ENCODE data around the gene RAB10.
"Not testable (repeated sequence)": the region's sequence is repeated elsewhere in the genome, so short reads cannot be mapped to it uniquely, and the experiment has no call there.

RAB10 gene

DNA sequence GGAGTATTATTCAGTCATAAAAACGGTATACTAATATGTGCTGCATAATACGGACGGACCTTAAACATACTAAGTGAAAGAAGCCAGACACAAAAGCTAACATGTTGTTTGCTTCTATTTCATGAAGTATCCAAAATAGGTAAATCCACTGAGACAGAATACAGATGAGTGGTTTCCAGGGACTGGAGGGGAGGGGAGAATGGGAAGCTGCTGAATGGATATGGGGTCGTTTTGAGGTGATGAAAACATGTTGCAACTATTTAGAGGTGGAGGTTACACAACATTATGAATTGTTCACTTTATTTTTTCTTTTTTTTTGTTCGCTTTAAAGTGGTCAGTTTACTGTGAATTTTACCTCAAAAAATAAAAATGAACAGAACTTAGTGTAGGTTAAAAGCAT, 52.9 kb downstream of the RAB10 start:
- in situ Hi-C loops (cut with MboI; ENCODE audit: low sequenced_read_pairs): no loop called here

DNA sequence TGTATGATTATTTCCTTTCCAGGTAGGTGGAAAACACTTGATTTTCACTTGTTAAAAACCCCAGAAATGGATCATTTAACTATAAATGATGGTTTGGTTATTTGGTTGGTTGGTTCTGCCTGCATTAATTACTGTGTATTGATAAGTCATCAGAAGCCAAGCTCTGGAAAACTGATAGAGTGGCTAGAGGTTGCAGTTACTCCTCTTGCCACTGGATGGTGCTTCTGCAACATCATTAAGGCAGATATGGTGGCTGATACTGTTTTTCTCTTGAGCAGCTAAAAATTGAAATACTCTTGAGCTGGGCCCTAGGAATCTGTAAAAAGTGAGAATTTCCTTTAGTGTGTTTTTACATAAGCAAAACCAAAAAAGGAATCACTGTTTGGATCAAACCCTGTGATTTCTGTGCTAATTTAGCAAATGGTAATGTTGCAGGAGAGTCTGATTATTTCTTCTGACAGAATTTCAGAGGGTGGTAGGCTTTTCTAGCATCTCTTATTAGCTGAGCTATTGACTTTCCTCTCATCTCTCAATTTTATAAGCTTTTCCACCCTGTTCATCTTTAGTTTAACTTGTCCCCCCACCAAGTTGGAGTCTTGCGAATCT, 54.3 kb downstream of the RAB10 start:
- in situ Hi-C loops (cut with MboI; ENCODE audit: low sequenced_read_pairs): no loop called here

DNA sequence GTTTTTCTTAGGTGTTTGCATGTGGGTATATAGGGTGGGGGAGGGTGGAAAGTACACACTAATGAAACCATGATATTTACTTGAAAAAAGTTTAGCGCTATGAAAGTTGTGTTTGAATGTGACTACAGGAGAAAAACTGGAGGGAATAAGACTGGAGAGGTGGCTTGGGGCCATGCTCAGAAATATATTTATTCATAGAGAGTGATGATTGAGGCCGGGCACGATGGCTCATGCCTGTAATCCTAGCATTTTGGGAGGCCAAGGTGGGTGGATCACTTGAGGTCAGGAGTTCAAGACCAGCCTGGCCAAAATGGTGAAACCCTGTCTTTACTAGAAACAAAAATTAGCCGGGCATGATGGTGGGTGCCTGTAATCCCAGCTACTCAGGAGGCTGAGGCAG, 55.0 kb downstream of the RAB10 start:
- in situ Hi-C loops (cut with MboI; ENCODE audit: low sequenced_read_pairs): not testable (repeated sequence)

DNA sequence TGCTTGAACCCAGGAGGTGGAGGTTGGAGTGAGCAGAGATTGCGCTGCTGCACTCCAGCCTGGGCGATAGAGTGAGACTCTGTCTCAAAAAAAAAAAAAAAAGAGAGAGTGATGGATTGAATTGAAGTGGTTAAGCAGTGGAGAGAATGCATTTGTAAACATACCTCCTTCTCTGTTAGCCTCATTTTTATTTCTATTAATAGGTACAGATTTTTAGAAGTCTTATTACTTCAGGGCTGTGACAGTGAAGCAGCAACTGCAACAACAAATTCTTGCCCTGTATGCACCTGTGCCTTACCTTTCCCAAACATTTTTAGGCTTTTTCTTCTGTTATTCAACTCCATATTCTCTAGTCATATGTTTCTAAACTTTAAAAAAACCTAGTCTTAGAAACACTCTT, 55.5 kb downstream of the RAB10 start:
- in situ Hi-C loops (cut with MboI; ENCODE audit: low sequenced_read_pairs): no loop called here

DNA sequence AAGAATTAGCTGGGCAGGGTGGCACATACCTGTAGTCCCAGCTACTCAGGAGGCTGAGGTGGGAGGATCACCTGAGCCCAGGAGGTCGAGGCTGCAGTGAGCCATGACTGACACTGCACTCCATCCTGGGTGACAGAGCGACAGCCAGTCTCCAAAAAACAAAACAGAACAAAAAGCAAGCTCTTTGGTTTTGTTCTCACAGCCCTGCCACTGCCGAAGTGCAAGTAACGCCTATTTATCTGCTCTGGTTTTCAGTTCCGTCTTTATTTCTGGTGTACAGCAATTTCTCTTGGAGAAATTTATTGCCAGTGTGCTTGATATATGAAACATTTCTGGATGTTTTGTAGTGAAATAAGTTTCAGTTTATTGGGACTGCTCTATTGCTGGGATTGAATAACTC, 61.9 kb downstream of the RAB10 start:
- in situ Hi-C loops (cut with MboI; ENCODE audit: low sequenced_read_pairs): no loop called here

DNA sequence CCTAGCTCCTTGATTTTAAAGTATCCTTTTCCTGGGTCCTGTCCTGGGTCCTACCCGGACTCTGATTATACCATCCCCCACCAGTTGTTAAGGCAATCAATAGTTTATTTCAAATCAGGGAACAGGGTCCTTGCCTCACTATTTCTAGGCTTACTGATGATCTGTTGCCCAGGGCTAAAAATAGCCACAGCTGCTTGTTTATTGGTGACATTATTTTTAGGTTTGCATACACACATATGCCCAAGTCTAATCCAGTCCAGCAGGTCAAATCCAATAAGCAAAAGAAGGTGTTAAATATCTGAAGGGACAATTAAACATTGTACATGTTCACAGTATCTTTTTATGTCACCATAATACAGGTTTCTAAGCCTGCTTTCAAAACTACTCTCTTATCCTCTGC, 66.0 kb downstream of the RAB10 start:
- in situ Hi-C loops (cut with MboI; ENCODE audit: low sequenced_read_pairs): no loop called here

DNA sequence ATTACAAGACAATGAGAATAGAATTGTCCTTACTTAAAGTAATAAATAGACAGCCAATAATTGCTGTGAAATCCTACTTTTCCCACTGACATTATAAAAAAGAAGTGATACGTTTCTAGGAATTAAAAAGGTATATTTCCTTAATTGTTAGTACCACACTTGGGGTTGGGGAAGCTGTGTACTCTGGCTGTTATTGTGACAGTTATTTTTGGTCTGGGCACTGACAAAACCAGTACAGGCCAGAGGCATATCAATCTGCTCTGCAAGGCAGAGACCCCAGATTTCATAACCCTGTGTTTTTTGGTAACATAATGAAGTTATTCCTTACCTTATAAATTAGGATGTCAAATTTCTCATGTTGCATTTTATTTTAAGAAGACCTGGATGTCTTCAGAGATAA, 66.5 kb downstream of the RAB10 start:
- in situ Hi-C loops (cut with MboI; ENCODE audit: low sequenced_read_pairs): no loop called here

DNA sequence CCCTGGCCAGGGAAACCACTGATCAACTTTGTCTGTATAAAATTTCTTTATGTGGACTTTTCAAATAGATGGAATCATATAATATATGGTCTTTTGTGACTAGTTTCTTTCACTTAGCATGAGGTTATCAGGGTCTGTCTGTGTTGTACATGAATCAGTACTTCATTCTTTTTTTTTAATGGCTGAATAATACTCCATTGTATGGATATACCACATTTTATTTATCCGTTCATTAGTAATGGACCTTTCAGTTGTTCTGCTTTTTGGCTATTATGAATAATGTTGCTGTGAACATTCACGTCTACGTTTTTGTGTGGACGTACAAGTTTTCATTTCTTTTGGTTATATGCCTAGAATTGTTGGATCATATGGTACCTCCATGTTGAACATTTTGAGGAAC, 69.9 kb downstream of the RAB10 start:
- in situ Hi-C loops (cut with MboI; ENCODE audit: low sequenced_read_pairs): no loop called here

DNA sequence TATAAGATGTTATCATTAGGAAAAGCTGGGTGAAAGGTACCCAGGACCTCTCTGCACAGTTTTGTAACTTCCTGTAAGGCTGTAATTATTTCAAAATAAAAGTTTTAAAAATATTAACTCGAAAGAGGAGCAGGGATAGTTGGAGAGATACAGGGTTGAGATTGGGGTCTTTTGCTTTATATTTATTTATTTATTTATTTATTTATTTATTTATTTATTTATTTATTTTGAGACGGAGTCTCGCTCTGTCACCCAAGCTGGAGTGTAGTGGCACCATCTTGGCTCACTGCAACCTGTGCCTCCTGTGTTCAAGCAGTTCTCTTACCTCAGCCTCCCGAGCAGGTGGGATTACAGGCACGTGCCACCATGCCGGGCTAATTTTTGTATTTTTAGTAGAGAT, 74.8 kb downstream of the RAB10 start:
- in situ Hi-C loops (cut with MboI; ENCODE audit: low sequenced_read_pairs): not testable (repeated sequence)

DNA sequence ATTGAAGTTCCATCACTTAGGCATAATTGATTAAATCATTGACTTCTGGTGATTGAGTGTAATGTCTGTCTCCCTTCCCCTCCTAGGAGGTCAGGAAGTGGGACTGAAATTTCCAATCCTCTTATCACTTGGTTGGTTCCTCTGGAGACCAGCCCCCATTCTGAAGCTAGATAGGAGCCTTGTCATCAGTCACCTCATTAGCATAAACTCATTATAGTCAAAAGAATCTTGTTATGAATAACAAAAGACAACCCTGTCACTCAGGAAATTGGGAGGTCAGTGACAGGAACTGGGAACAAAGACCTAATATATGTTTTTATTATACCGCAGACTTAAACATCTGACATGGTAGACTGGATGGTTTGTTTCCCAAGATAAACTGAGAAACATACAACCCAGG, 78.3 kb downstream of the RAB10 start:
- in situ Hi-C loops (cut with MboI; ENCODE audit: low sequenced_read_pairs): no loop called here

DNA sequence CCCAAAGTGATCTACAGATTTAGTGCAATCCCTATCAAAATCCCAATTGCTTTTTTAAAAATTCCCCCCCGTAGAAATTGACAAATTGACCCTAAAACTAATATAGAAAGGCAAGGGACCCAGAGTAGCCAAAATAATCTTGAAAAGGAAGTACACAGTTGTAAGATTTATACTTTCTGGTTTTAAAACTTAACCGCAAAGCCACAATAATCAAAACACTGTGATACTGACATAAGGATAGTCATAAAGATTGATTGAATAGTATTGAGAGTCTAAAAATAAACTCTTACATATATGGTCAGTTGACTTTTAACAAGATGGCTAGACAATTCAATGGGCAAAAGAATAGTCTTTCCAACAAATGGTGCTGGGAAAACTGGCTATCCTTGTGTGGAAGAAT, 80.3 kb downstream of the RAB10 start:
- in situ Hi-C loops (cut with MboI; ENCODE audit: low sequenced_read_pairs): no loop called here

DNA sequence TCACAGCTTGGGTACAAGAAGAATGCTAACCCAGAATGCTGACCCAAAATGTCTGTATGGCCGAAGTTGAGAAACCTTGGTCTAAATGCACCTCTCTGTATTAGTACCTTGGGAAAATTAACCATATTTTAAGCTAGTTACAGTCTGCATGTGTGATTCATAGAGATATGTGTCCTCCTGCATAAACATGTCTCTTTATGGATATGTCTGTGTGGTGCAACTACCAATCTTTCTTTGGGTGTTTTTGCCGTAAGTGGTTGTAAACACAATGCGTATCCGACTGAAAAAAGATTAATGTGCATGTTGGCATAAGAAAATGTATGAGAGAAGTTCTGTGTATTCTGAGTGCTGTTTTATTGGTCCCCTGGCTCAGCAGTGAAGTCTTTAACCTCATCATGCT, 84.8 kb downstream of the RAB10 start:
- in situ Hi-C loops (cut with MboI; ENCODE audit: low sequenced_read_pairs): no loop called here

DNA sequence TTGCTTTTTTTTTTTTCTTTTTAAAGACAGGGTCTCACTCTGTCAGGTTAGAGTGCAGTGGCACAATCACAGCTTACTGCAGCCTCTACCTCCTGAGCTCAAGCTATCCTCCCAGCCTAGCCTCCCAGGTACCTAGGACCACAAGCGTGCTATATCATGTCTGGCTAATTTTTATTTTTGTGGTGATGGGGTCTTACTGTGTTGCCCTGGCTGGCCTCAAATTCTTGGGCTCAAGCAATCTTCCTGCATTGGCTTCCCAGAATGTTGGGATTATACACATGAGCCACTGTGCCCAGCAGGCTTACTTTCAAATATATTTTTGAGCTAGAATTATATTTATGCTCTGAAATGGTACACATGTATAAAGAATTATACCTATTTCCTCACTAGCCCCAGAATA, 85.6 kb downstream of the RAB10 start:
- in situ Hi-C loops (cut with MboI; ENCODE audit: low sequenced_read_pairs): no loop called here

DNA sequence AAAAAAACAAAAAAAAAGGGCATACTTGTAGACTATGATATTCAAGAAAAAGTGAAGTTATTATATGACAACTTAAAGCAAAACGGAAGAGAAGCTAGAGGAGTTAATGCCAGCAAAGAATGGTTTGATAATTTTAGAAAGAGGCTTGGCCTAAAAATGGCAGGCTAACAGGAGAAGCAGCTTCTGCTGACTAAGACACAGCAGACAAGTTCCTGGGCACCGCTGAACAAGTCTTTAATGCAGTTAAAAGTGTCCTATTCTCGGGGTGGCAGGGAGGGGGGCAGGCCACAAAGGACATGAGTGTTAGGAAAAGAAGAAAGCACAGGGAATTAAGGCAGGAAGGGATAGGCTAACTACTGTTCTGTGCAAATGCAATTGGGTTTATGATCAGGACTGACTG, 88.7 kb downstream of the RAB10 start:
- in situ Hi-C loops (cut with MboI; ENCODE audit: low sequenced_read_pairs): no loop called here

DNA sequence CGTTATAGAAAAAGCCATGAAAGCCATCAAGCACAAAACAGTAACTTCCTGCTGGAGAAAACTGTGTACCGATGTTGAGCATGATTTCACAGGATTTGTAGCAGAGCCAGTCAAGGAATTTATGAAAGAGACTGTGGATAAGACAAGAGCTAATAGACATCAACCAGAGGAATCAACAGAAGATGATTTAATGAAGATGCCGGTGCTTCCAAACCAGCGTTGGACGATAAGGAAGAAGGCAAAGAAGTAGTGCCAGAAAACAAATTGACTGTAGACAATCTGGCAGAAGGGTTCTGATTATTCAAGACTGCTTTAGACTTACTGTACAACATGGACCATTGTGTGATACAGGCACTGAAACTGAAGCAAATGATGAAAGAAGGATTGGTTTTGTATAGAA, 89.5 kb downstream of the RAB10 start:
- in situ Hi-C loops (cut with MboI; ENCODE audit: low sequenced_read_pairs): no loop called here

DNA sequence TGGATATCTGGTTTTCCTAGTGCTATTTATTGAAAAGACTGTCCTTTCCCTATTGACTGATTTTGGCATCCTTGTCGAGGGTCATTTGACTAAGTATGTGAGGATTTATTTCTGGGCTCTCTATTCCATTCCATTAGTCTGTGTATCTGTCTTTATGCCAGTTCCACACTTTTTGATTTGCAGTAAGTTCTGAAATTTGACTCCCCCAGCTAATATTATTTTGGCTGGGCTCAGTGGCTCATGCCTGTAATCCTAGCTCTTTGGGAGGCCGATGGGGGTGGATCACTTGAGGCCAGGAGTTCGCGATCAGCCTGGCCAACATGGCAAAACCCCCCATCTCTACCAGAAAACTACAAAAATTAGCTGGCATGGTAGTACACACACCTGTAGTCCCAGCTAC, 92.2 kb downstream of the RAB10 start:
- in situ Hi-C loops (cut with MboI; ENCODE audit: low sequenced_read_pairs): loop anchor here (25.0 kb wide), 1 partner anchor 514 kb away; no protein-coding TSS in a partner anchor

DNA sequence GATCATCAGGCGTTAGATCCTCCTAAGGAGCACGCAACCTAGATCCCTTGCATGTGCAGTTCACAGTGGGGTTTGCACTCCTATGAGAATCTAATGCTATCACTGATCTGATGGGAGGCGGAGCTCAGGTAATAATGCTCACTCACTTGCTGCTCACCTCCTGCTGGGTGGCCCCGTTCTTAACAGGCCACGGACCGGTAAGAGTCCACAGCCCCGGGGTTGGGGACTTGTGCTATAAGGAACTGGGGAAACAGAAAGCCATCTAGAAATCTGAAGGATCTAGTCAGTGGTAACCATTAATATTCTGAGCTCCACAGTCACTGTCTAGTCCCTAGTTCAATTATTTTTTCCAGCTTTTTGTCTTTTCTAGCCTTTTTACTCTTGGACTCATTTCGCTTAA, 94.3 kb downstream of the RAB10 start:
- in situ Hi-C loops (cut with MboI; ENCODE audit: low sequenced_read_pairs): loop anchor here (25.0 kb wide), 1 partner anchor 516 kb away; no protein-coding TSS in a partner anchor

DNA sequence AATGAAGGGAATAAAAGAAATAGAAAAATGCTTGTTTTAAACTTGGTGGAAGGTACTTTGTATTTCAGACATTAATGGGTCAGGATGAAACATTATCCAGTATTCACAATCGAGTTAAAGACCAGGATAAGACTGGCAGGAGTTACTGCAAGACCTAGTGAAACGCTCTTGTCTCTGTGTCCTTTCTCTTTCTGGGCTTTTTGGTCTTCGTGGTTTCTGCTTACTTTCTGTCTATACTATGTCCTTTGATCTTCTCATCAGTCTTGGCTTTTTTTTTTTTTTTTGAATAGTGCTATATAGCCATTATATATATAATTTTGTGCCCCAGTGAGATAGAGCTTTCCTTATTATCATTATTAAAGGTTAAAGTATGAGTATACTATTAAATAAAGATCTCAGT, 96.9 kb downstream of the RAB10 start:
- in situ Hi-C loops (cut with MboI; ENCODE audit: low sequenced_read_pairs): loop anchor here (25.0 kb wide), 1 partner anchor 518 kb away; no protein-coding TSS in a partner anchor

DNA sequence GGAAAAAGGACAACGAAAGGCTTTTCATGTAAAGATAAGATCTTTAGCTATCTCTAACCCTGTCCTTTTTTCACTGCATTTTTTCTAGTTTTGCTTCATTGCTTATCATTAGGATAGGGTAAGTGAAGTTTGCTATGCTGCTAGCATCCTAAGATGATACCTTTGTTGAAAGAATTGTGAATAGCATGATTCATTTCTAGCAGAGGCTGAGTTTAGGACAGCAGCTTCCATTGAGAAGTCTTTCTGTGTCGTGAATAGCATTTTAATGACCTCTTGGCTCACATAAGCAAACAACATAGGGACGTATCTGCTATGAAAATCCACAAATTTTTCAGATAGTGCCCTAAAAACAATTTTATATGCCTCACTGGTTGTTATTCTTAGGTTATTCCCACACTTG, 102.6 kb downstream of the RAB10 start:
- in situ Hi-C loops (cut with MboI; ENCODE audit: low sequenced_read_pairs): loop anchor here (25.0 kb wide), 1 partner anchor 524 kb away; no protein-coding TSS in a partner anchor

DNA sequence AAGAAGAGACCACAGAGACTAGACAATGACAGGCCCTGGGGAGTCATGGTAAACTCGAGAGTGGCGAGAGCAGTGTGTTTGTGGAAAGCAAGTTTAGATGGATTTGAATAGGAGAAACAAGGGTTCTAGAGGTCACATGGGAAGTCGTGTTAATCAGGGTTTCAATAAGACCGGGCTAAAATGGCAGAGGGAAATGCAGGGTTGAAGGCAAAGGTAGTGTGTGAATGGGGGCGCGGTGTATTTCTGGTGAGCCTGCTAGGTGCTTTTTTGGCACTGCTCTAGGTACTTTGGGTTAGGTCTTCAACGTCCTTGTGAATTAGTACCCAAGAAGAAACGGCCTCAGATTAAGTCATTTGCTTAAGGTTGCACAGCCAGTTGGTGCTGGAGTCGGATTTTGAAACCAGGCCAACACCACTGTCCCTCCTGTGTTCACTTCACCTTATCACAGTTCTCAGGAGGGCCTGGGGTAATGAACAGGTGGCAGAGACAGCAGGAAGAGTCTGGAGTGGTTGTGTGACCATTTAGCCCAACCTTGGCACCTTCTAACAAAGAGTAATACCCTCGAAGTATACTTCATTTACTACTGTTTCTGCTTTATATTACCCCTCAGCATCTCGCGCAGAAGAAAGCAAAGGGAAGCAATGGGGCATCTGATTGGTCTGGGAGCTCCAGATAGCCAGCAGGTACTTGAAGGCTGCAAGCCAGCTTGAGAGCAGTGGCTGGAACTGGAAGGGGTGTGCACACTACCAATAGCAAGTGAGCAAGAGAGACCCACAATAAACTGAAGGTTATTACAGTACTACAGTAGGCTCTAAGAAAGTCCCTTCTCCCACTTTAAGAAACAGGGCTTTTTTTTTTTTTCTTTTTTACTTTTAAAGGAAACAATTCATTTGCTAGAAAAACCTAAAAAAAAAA, 105.6 kb downstream of the RAB10 start:
- in situ Hi-C loops (cut with MboI; ENCODE audit: low sequenced_read_pairs): loop anchor here (10.0 to 25.0 kb wide), 2 partner anchors 185 to 527 kb away; no protein-coding TSS in a partner anchor

DNA sequence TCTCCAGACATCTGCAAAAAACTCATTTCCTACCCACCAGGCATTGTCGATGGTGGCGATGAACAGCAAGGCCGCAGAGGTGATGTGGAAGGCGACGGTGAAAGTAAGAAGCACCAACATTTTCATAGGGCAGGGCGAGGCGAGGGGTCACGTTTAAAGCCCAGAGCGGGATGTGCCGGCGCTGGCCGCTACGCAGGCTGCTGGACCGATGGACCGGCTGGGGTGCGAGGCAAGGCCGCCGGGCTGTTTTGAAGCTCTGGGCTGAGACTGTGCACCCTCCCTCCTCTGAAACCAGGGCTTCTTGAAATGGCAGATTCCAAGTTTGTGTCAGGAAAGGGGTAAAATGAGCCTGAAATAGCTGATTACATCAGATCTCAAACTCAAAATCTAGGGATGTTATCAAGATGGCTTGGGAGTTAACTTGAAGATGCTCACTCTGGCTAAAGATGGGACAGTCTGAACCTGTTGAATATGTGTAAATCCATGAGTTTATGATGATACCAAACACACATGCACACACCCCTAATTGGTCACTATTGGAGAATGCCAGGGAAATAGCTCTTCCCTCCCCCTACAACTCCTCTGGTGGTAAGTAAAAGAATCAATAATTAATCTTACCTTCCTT, 107.4 kb downstream of the RAB10 start:
- in situ Hi-C loops (cut with MboI; ENCODE audit: low sequenced_read_pairs): loop anchor here (10.0 to 25.0 kb wide), 2 partner anchors 186 to 529 kb away; no protein-coding TSS in a partner anchor

DNA sequence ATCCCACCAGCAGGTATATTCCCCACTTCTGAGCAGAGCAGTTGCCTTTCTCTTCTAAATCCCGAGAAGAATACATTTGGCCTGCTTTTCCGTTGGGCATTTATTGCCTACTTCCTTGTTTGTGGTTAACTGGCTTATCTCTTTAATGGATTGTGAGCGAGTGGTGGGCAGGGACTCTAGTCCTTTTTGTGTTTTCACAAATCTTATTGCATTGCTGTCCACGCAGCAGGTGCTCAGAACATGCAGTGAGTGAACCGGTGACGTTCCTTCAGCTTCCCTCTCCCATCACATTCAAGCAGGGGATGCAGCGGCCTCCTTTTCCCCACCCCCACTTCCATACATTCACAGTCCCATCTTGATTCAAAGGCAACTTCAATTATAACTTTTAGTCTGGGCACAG, 110.1 kb downstream of the RAB10 start:
- in situ Hi-C loops (cut with MboI; ENCODE audit: low sequenced_read_pairs): loop anchor here (10.0 to 25.0 kb wide), 2 partner anchors 189 to 532 kb away; no protein-coding TSS in a partner anchor
